ENCODE data around the gene SLX4. TPM values are rescaled to one million over a fixed set of nuclear protein-coding genes. Genes with fewer than 3 reads are reported as not detected.
"Not testable (repeated sequence)": the region's sequence is repeated elsewhere in the genome, so short reads cannot be mapped to it uniquely, and the experiment has no call there.

The SLX4 gene
- total RNA-seq, 1 experiment from 2014 or later, result 3.3 TPM

GRCh38 chr16:3640632-3641501 lies 29.5 kb upstream of the SLX4 start:
- no peak for DNase-seq (ENCODE audit: low spot score)

- DNase-seq (ENCODE audit: low spot score), result no peak
Observed at GRCh38 chr16:3640207-3640606, 28.8 kb upstream of the SLX4 start.

GRCh38 chr16:3638916-3639644 lies 27.7 kb upstream of the SLX4 start:
- no peak for DNase-seq (ENCODE audit: low spot score)

- DNase-seq (ENCODE audit: low spot score), result no peak
Observed at GRCh38 chr16:3637371-3637923, 26.0 kb upstream of the SLX4 start.

GRCh38 chr16:3625911-3626732 lies 14.7 kb upstream of the SLX4 start:
- DNase-seq (ENCODE audit: low spot score), result no peak

- DNase-seq (ENCODE audit: low spot score), result no peak
Observed at GRCh38 chr16:3625331-3625730, 13.9 kb upstream of the SLX4 start.

- DNase-seq (ENCODE audit: low spot score), result no peak
Observed at GRCh38 chr16:3623642-3624041, 12.2 kb upstream of the SLX4 start.

- DNase-seq (ENCODE audit: low spot score), result no peak
Observed at GRCh38 chr16:3618769-3619141, 7.3 kb upstream of the SLX4 start.

- DNase-seq (ENCODE audit: low spot score), result no peak
Observed at GRCh38 chr16:3612510-3613466, 1.4 kb upstream of the SLX4 start.

GRCh38 chr16:3610698-3611145 lies 684 bp downstream of the SLX4 start:
- DNase-seq (ENCODE audit: low spot score), result no peak

- no peak for DNase-seq (ENCODE audit: low spot score)
Observed at GRCh38 chr16:3609895-3610697, 1.3 kb downstream of the SLX4 start.

GRCh38 chr16:3608976-3609375 lies 2.4 kb downstream of the SLX4 start:
- DNase-seq (ENCODE audit: low spot score), result not testable (repeated sequence)

GRCh38 chr16:3608069-3608468 lies 3.3 kb downstream of the SLX4 start:
- DNase-seq (ENCODE audit: low spot score), result no peak

GRCh38 chr16:3607634-3608033 lies 3.8 kb downstream of the SLX4 start:
- DNase-seq (ENCODE audit: low spot score), result no peak

- no peak for DNase-seq (ENCODE audit: low spot score)
Observed at GRCh38 chr16:3607161-3607560, 4.2 kb downstream of the SLX4 start.

- no peak for DNase-seq (ENCODE audit: low spot score)
Observed at GRCh38 chr16:3606441-3606840, 5.0 kb downstream of the SLX4 start.

GRCh38 chr16:3602320-3602653 lies 9.1 kb downstream of the SLX4 start:
- no peak for DNase-seq (ENCODE audit: low spot score)

GRCh38 chr16:3601614-3602319 lies 9.6 kb downstream of the SLX4 start:
- no peak for DNase-seq (ENCODE audit: low spot score)

GRCh38 chr16:3599922-3600321 lies 11.5 kb downstream of the SLX4 start:
- no peak for DNase-seq (ENCODE audit: low spot score)

Measured in H4 (cell line).